GM19395 (cell line): ENCODE data around the gene PRPS1.
"Not testable (repeated sequence)": the region's sequence is repeated elsewhere in the genome, so short reads cannot be mapped to it uniquely, and the experiment has no call there.

Experiments
- ATAC-seq: cut with Tn5 transposase; IDR thresholded peaks from one replicate; pipeline ENCODE4 v1.9.1; 2021; ENCODE audit warnings: mild to moderate bottlenecking, moderate library complexity; ENCODE audit not compliant: unreplicated experiment

The PRPS1 gene

GRCh38 chrX:107629540-107629909, 1.2 kb downstream of the PRPS1 start:
- ATAC-seq = no peak

GRCh38 chrX:107630031-107630689, 1.9 kb downstream of the PRPS1 start:
- ATAC-seq = no peak

GRCh38 chrX:107632346-107632745, 4.0 kb downstream of the PRPS1 start:
- ATAC-seq = no peak

DNA sequence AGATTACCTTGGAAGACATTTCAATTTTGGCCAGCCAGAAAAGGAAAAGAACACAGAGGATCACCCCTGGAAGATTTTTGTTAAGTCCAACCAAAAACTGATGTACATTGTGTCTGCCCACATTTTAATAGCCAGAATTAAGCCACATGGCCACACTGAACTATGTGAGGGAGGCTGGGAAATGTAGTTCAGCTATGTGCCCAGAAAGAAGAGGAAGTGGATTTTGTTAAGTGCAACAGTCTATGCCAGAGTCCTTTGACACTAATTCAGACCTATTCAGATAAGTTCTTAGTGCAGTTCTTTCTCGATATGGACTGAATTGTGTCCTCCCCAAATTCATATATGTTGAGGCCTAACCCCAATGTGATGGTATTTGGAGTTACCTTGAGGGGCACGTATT, 18.4 kb downstream of the PRPS1 start:
- no peak for ATAC-seq

GRCh38 chrX:107648332-107648731, 20.0 kb downstream of the PRPS1 start:
- no peak for ATAC-seq

GRCh38 chrX:107654566-107654871, 26.2 kb downstream of the PRPS1 start:
- ATAC-seq = no peak

- ATAC-seq = peak; percentile 87
Observed at GRCh38 chrX:107654872-107655761, 26.8 kb downstream of the PRPS1 start.

DNA sequence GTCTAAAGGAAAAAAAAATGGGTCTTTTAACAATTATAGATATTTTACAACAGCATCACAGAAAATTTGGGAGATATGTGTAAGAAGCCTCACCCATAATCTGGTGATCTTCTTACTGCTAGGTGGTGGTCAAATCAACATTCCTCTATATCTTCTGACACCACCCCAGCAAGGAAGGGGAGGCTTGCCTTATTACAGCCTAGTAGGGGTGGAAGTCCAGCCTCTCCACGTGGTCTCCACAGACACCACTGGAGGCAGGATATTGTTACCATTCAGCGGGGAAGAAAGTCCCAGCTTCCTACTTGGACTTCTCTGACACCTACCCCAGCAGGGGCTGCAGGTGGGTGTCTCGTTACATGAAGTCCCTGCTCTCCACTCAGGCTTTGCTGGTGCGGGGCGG, 28.7 kb downstream of the PRPS1 start:
- no peak for ATAC-seq

- no peak for ATAC-seq
Observed at GRCh38 chrX:107658660-107659059, 30.4 kb downstream of the PRPS1 start.

DNA sequence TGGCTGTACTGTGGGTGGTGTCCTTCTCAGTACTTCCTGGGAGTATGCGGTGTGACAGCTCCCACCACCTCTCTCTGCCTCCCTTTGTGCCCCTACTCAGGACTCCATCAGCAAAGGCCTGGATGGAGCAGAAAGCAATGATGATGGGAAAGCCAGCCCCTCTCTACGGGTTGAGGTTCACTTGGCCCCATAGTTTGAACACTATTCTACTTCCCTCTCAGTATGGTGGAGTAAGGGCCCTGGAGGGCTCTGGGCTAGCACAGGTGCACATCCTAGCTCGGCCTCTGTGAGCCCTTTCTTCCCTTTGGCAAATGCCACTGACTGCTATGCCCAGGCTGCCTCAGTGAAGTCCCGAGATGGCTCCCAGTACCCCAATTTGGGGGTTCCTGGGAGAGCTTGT, 31.0 kb downstream of the PRPS1 start:
- ATAC-seq = no peak

DNA sequence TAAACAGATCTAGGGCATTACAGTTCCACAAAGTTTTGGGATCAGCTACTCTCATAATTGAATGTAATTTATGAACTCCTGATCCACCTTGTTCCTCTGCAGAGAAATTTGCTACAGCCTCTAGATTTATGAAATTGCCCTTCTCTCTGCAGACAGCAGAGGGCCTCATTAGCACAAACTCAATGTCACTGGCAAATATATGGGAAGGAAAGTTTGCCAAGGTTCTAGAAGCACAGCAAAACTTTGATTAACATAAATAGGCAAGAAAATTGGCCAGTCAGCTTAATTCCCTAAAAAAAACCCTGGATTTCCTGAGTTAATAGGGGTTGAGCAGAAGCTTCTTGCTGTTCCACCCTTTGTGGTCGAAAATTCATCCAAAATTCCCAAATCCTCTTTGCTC, 31.5 kb downstream of the PRPS1 start:
- ATAC-seq = peak; percentile 51

DNA sequence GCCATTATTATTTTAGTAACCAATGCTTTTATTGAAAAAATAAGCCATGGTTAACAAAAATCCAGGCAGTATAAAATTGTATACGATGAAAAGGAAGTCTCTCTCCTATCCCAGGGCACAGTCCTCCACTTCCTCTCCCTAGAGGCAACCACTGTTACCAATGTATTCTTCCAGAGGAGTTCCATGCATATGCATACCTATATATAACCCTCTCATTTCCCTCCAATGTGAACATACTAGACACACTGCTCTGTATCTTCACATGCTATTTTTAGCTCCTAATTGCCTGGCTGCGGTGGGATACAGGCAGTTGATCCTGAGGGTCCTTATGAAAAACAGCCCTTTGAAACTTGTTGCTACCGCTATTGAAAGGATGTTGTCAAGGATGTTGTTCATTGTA, 33.8 kb downstream of the PRPS1 start:
- ATAC-seq = no peak

DNA sequence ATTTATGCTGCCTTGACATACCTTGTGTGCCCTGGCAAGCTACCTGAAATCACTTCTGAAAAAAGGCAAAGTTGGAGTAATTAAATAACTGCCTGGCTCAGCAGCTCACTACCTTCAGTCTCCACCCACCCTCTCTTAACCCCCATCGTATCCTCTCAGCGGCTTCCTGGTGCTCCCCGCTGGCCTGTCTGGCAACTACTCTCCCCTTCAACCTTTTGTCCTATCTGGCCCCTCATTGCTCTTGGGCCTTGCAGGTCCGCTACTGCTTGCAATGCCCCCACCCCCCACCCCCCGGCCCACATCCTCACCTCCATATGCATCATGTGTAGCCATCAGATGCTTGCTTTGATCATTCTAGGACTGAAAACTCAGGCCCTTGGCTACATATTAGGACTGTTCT, 34.5 kb downstream of the PRPS1 start:
- ATAC-seq = no peak

DNA sequence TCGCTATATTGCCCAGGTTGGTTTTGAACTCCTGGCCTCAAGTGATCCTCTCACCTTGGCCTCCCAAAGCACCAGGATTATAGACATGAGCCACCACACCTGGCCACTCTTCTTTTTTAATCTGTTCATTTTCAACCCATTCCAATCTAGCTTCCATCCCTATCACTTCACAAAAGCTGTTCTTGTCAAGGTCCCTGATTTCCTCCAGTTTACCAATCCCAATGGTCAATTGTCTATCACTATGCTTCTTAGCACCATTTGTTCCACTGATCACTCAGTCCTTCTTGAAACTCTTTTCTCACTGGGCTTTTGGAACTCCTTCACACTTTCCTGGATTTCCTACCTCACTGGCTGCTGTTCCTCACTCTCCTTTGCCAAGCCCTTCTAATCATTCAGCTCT, 38.6 kb downstream of the PRPS1 start:
- ATAC-seq = no peak

DNA sequence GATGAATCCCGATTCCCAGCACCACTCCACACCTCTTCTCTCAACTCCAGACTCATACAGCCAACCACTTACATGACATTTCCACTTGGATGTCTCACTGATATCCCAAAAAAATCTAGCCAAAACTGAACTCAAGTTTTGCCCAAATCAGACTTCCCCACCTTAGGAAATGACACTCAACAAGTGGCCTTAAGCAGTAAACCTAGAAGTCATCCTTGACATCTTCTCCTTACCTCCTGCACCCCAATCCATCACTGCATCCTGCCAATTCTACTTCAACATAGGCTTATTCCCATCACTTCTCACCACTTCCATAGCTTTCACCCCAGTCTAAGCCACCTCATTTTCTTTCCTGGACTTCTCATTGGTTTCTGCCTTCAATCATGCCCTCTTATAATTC, 39.1 kb downstream of the PRPS1 start:
- no peak for ATAC-seq

DNA sequence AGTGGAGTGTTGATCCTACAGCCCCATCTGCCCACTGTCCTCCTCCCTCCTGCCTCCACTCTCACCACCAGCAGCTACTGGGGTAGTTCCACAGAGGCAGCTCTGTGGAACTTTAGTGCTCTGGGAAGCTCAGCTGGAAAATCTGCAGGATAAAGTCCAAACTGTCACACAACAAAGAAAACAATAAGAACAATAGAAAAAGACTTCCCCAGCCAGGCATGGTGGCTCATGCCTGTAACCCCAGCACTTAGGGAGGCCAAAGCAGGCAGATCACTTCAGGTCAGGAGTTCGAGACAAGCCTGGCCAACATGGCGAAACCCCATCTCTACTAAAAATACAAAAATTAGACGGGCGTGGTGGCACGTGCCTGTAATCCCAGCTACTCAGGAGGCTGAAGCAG, 40.4 kb downstream of the PRPS1 start:
- ATAC-seq = not testable (repeated sequence)

- no peak for ATAC-seq
Observed at GRCh38 chrX:107669261-107669660, 41.0 kb downstream of the PRPS1 start.

GRCh38 chrX:107669885-107670628, 41.7 kb downstream of the PRPS1 start:
- no peak for ATAC-seq

DNA sequence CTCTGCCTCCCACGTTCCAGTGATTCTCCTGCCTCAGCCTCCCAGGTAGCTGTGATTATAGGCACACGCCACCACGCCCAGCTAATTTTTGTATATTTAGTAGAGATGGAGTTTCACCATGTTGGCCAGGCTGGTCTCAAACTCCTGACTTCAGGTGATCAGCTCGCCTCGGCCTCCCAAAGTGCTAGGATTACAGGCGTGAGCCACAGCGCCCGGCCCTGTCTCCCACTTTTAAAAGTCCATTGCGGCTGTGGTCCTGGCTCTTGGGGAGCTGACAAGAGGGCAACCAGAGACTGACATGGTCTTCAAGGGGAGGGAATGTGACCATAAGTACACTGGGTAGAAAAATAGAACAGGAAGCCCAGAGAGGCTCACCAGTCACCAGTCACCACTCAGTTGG, 42.9 kb downstream of the PRPS1 start:
- not testable (repeated sequence) for ATAC-seq

GRCh38 chrX:107672955-107673378, 44.7 kb downstream of the PRPS1 start:
- ATAC-seq = peak; percentile 25

GRCh38 chrX:107673431-107673830, 45.1 kb downstream of the PRPS1 start:
- peak; percentile 0 for ATAC-seq

DNA sequence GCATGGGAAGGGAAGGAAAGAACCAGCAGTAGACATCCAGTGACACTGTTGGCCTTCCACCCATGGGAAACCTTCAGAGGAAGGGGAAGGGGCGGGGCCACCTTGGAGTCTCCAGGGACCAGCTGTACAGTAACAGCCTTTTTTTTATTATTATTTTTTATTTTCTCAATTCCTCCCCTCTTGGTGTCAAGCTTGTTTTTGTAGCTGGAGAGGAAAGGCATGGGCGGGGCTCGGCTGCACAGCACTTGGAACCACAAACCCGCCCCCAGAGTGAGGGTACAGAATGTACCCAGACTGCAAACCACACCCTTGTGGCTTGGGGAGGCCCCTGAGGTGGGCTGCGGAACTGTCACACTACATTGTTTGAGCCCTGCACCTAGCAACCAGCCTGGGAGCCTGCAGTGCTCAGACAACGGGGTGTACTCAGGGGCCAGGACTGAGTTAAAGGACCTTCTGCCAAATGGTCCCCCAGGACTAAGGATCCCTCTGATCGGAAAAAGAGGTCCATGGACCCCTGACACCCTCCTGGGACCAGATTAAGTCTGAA, 45.7 kb downstream of the PRPS1 start:
- peak; percentile 87 for ATAC-seq
